Stimulated activated naive CD4-positive, alpha-beta T cell (primary cell): Measurements from ENCODE around the gene KCNQ1.

Source experiments
- DNase-seq, 6 experiments: peaks; one replicate each; lab custom pipeline; 2025; lab: John Stamatoyannopoulos, UW

KCNQ1 gene

DNA sequence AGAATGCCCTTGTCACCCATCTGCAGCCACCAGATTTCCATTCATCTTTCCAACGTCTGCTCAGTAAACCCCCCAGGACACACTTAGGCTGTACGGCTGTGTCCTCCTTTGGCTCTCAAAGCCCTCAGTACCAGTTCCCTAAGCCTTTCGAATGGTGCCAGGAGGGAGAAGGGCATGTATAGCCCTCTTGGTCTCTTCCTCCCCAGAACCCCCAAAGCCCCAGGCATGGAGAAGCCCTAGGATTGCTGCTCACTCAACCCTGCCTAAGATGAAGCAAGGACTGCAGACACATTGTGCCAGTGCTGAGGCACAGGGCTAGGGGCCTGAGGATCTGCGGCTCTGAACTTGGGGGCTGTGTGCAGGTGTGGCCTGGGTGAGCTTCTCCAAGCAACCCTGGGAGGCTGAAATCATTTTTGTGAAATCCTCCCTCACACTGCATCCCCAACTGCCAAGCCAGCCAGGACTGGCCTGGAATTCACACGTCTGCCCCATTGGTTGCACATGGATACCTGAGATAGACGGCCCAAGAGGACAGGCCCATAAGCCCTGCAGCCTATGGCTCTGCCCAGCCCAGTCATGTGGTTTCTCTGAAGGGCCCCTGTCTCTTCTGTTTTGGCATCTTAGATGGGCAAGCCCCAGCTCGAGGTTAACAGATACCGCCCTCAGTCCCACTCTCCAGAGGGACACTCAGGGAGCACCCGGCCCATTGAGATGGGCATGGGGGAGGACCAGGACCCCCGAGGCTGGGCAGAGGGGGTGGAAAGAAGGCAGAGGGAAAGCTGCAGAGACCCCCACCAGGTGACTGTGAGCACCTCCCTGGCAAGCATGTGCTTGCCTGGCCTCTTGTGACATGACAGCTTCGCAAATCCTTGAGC lies 221.0 kb downstream of the KCNQ1 start:
- DNase-seq: no peak

DNA sequence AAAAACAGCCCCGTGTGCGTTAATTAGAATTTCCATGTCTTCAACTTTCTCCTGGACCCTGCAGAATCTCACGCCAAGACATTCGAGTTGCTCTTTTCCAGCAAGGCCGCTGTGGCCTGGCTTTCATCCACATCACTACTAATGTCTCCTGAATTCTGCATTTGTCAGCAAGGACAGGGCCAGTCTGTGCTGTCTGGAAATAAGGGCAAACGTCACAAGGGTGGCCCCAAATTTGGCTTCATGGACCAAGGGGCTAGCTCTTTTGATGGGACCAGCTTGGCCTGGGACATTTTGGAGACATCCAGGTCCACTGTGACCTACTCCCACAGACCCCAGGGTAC lies 221.6 kb downstream of the KCNQ1 start:
- DNase-seq: no peak

DNA sequence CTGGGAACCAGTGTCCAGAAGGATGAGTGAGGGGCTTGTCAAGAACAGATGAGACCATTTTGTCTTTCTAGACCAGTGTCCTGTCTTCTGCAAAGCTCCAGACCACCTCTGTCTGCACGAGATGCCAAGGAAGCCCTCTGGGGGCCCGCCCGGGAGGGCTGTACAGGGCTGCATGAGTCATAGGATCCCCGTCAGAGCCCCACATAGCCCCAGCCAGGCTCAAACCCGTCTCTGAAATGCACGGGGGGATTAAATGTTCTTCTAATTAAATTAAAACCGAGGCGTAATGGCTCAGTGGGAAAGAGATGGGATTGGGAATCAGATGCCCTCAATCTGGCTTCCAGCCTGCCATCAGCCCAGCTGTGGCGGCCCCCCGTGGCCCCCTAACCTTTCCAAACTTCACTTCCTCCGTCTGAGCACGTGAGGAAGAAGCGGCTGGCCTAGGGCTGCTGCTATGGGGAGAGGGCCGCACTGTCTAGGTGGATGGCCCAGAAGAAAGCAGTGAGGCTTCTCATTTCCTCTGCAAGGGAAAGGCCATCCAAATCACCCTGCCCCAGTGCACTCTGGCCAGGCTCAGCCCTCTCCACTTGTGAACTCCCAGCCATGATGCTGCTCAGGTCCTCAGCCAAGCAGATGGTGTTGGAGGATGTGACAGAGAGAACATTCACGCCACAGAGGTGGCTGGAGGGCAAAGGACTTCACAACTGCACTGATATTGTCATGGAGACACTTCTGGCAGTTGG lies 222.2 kb downstream of the KCNQ1 start:
- DNase-seq: no peak

DNA sequence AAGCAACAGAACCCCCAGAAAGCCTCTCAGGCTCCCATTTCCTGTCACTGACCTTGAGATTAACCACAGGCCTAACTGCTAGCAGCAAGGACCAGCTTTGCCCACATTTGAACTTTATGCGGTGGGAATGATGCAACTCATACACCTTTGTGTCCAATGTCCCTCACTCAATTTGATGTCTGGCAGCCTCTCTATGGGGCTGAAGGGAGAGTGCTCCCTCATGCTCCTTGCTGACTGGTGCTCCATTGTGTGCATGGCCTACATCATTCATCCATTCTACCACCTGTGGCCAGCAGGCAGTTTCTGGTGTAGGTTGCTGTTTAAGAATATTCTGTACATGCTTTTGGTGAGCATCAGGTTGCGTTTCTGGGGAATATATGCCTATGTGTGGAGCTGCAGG lies 223.1 kb downstream of the KCNQ1 start:
- DNase-seq: no peak

DNA sequence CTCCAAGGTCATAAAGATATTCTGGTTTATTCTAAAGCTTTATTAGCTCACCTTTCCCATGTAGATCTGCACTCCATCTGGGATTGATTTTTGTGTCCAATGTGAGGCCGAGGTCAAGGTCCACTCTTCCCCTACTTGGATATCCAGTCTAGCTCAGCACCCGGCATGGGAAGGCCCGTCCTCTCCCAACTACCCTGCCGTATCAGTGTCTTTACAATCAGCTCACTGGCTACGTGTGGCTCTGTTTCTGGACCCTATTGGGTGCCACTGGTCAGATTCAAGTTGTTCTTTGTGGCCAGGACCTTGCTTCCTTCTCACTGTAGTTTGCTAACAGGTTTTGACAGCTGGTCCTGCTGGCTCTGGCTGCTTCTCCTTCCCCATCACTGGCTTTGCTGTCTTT lies 224.1 kb downstream of the KCNQ1 start:
- no peak for DNase-seq

DNA sequence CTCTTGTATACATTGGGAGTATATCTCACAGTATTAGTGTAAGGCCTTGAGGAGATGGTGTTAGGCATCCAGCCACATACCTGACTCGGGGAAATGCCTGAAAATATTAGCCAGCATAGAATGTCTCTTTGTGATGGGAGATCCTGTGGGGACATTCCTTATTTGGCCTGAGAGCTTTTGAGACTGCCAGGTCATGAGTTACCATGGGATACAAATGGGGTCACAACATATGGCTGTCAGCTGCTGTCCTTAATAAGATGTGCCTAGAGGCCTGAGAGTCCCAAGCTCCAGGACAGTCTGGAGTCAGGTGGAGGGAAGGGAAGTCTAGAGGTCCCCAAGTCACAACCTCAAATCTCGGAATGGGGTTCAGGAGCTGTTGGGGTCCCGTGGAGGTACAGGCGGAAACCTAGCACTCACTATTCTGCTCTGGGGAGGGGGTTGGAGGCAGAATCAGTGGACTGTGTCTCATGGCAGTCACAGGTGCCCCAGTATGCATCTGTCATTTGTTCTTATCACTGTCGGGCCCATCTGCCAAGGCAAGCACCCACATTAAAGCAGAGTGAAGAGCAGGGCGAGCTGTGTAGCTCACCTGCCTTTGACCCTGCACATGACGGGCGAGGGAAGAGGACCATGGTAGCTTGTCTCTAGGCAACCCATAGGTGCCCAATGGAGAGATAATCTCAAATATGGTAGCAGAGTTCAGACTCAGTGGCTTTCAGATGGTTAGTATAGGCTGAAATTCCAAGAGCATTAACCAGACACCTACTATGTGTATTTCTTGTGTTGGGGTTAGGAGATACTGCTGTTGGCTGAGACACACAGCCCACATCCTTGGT lies 225.0 kb downstream of the KCNQ1 start:
- DNase-seq: no peak

DNA sequence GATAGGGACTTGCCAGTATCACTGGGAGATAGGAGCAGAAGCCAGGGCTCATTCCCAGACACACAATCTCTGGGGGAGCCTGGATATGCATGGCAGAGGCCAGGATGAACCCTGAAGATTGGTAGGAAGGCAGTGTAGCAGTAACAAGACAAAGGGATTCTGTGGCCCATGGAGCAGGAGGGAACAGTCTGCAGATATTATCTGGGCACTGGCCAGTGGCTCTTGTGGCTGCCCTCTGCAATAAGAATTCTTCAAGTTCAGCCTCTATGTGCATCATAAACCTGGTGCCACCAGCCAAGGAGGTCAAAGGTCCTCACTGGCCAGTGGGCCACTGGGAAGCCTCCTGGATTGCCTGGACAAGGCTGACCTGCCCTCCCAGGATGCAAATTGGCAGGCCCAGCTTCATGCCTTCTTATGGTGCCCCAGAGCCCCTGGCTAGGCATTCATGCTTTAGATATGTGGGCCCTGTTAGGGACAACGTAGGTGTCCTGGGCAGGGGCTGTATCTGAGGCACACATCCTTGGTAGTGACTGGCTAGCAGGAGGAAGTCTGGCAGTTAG lies 225.8 kb downstream of the KCNQ1 start:
- no peak for DNase-seq

DNA sequence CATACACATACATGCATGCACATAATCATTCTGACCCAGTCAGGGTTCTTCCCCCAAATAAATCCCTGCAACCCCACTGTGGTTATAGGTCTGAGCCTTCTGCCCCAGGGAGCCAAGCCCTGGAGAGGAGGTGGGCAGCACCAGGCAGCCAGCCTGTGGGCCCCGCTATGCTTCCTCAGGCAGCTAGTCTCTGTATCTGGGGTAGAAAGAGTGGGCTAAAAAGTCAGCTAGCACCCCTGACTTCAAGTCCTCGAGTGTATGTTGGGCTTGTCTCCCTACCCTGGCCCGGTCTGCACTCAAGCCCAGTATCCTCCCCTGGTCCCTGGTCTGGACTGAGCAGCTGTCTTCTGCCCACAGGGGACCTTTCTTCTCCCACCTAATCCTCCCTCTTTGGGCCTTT lies 226.9 kb downstream of the KCNQ1 start:
- no peak for DNase-seq

DNA sequence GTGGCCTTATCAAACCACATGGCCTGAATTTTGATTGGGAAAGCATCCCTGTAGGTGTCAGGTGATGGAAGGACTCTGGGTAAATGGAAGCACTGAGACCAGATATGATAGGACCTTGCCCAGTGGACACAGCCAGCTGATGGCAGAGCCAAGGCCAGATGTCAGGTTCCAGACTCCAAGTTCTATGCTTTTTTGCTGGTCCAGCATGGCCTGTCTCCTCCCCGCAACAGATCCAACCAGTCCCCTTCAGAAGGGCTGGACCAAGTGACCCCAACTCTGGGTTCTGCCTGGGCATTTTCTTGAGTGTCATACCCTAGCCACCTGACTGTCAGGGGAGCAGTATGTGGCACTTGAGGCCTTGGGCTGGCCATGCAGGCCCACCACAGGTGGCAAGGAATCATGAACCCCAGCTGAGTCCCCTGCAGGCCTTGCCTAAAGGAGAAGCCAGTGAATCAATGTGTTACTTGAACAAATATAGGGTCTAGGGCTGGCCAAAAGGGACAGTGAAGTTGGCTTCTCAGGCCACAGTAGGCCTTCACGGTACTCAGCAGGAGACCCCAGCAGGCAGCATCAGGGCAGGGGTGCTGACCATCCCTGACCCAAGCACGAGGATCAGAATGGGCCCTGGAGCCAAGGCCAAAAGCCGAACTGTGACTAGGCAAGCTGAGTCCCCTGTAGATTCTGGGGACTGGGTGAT lies 227.9 kb downstream of the KCNQ1 start:
- no peak for DNase-seq

DNA sequence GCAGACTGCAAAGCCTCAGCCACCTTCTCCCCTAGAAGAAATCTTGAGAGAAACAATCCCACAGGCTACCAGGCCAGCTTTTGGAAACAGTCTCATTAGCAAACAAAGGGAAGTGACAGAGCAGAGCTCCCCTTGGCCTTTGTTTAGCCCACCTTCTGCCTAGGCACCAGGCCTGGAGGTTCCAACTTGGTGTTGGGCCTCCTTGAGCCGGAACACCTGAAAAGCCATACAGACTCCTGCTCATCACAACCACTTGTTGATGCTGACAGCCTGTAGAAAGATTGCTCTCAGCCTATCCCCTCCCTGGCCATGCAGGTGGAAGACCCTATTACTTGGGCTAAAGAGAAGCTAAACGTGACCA lies 228.4 kb downstream of the KCNQ1 start:
- DNase-seq: no peak

DNA sequence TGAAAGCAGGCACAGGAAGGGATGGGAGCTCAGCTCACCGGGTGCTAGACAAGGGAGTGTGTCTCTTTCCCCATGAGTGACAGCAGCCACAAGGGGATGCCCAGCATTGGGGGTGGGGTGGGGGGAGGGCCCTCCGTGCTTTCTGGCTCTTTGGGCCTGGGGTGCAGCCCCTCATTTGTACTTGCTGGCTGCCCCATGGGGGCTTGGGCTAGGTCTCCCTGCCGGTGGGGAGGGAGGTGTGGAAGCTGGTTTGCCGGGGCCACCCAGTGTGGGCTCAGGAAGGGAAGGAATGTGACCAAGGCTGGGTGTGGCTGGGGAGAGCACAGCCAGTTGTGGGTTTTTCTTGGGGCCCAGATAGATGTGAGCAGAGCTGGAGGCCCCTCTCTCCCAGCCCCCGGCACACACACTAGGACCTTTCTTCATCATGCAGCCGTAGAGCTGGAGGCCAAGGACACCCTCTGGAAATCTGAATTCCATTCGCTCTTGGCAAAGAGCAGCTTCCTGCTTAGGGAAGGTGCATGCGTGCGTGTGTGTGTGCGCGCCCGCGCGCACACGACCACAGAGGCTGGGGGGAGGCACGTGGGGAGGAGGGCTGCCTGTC lies 229.2 kb downstream of the KCNQ1 start:
- DNase-seq: no peak

DNA sequence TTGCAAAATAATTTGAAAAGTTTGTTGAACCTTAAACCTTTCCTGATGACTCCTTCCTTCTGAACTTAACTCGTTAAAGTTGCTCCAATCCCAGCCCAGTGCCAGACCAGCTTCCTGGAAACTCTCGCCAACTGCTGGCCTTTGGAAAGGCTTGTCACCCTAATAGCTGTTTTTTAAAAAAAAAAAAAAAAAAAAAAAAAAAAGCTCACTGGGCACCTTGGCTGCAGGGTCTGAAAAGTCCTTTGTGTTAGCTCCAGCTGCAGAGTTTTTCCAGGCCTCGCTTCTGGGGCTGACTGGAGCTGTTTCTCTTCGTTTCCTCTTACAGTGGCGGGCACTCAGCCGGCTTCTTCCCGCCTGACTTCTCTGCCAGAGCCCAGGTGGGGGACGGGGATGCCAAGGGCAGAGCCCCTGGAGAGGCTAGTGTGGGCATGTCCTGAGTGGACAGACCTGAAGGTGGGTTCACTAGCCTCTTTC lies 229.9 kb downstream of the KCNQ1 start:
- no peak for DNase-seq

DNA sequence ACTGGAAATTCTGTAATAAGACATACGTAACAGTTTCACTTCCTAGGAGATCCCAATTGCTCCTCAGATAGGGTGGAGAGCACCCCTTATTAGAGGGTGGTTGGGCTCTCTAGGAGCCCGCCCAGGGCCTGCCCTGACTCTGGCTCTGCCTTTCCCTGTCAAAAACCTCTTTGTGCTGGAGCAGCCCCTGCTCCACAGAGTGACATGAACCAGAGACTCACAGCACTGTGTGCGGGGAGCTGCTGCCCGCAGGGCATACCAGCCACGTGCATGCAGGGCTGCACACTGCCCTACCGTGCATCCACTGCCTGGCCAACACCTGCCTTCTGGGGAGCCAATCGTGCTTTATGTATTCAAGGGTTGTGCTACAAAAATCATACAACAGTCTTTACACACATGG lies 230.7 kb downstream of the KCNQ1 start:
- DNase-seq: no peak

DNA sequence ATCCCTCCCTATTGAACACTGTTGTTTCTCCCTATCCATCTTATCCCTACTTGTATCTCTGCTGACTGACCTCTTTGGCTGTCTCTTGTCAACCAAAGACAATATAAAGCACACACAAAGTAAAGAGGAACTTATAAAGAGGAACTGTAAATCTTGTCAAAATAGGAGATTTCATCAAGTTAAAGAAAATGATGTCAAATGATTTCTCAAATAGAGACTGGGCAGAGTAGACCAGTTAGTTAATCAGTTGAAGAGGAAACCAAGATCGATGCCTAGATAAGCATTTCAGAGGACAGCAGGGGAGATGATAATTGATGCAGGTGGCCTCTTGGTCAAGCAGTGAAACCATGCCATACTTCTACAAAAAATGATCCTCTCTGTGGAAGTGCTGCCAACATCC lies 232.3 kb downstream of the KCNQ1 start:
- DNase-seq: no peak

DNA sequence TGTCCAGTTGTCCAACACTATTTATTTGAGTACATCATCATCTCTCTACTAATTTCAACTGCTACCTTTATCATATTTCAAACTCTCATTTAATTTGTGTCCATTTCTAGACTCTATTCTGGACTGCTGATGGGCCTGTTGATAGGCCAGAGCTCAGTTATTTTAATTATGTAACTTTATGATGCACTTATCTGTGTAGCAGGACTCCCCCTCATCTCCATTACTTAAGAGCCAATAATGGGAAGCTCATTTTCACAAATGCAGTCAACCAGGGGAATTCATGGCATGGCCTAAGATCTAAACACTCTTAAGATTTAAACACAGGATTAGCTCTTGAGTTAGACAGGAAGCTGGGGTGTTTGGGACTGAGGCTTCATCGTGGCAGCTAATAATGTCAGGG lies 233.6 kb downstream of the KCNQ1 start:
- no peak for DNase-seq

DNA sequence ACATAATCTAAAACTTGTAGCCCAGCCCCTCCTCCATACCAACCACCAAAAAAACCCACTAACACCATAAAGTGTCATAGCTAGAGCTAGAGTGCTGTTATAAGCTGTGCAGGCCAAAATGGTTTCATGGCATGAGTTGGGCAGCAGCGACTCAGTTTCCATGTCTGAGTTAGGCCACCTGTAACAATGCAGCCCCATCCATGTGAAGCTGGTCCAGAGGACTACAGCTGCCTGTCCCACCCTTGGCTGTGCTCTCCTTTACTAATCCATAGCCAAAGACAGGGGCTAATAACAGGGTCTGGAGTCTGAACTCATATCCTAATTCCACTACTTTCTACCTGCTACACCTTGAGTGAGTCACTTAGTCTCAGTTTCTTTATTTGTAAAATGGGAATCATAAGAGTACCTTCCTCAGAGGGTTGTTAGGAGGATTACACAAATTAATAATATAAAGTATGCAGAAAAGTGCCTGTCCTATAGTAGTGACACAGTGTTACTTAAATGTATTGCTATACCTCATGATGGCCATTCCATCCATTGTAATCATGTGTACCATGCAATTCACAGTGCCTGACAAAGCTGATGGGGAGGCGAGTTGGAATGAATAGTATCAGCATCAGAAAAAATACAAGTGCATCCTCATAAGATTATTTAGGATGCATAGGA lies 234.3 kb downstream of the KCNQ1 start:
- no peak for DNase-seq

DNA sequence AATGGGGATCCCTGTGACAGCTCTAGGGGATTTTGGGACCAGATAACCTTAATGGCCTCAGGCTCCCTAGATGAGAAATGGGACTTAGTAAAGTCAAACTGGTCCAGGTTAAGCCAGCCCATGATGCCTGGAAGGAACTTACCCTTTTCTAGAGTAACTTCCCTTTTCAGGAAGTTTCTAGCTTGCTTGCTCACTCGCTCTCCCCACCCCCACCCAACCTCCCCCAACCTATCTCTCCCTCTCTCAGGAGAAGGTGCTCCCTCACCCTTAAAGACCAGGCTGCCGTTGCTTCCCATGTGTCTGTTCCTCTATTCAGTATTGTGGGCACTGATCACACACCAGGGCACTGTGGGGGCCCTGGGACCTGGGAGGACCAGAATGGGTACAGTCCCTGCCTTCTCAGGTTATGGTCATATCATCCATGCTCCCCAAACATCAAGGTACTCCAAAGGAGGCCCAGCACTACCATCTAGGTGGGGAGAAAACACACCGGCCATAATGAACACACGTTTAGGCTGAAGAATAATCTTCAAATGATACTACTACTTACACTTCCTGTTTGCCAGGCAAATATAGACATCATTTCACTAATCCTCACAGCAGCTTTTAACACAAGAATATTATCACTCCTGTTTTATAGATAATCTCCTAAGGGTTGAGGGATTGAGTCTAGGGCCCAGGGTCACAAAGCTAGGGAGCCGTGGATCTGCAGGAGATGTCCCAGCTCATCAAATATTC lies 236.8 kb downstream of the KCNQ1 start:
- DNase-seq: no peak

DNA sequence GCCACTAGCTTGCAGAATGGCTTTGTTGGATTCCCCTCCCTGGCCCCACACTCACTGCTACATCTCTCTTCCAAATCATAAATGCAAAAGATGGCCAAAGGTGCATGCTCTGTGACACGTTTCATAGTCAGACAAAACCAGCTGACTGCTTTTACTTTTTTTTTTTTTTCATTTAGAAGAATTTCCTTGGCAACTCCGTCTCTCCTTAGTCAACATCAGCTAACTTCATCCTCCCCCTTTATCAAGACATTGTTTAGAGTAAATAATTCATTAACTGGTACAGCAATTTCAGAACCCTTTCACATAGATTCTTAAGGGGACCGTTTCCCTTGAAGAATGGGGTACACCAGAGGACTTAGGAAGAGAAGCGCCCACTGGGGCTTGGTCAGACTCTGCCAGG lies 239.0 kb downstream of the KCNQ1 start:
- no peak for DNase-seq

DNA sequence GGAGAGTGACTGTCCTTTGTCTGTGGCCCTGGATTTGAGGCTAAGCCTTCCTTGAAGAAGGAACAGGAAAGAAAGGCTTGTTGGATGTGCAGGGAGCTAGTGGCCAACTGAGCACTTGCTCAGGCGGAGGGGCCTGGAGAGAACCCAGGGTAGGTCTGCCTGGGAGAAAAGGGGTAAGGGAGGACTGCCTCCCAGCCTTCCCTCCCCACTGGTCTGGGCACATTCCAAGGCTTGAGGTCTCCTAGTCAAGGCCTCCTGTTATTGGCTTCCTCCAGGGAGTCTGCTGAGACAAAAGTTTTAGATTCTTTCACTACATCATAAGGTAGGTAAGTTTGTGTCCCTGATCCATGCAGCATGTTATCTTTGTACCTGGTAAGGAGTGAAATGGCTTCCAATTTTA lies 239.8 kb downstream of the KCNQ1 start:
- DNase-seq: no peak

DNA sequence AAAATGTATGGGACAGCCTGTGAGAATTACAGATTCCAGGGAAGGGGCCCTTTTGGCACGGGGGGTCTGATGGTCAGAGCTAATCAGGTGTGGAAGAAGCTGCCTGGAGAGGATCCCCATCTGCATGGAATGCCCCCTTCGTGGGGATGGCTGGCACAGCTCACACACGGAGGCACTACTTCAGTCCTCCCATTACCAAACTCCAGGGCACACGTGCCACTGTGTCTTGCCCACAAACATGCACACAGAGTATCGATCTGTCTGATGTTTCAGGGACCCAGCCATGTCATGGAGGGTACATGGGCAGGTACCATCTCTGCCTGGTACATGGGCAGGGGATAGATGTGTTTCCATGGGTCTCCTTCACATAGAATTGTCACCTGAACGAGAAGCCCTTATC lies 240.2 kb downstream of the KCNQ1 start:
- no peak for DNase-seq
